ENCODE results near the gene MS4A8.

The MS4A8 gene

GRCh38 chr11:60765355-60765754 lies 65.9 kb downstream of the MS4A8 start:
- DNase-seq, result no peak

All from activated naive CD4-positive, alpha-beta T cell (primary cell).